IPS DF 19.7 (cell line): ENCODE measurements around the gene ARL6IP4.

Source experiments
- DNase-seq: peaks from one replicate; pipeline ENCODE4 v3.0.0-alpha.2; 2013; ENCODE audit warnings: low read depth, low spot score

Gene ARL6IP4

GRCh38 chr12:122978507-122978955 is 1.9 kb upstream of the ARL6IP4 start:
- DNase-seq: no peak

- no peak for DNase-seq
These were observed 1.2 kb upstream of the ARL6IP4 start for GRCh38 chr12:122979001-122979907.

- no peak for DNase-seq
These were observed 636 bp upstream of the ARL6IP4 start for GRCh38 chr12:122979908-122980182.

- DNase-seq: no peak
These were observed 573 bp downstream of the ARL6IP4 start for GRCh38 chr12:122981036-122981471.

GRCh38 chr12:122981587-122982476 is 1.4 kb downstream of the ARL6IP4 start:
- DNase-seq: no peak

GRCh38 chr12:122982477-122982815 is 2.0 kb downstream of the ARL6IP4 start:
- no peak for DNase-seq

GRCh38 chr12:122982963-122983788 is 2.7 kb downstream of the ARL6IP4 start:
- DNase-seq: no peak

- no peak for DNase-seq
These were observed 3.5 kb downstream of the ARL6IP4 start for GRCh38 chr12:122983789-122984515.

GRCh38 chr12:122984612-122985337 is 4.3 kb downstream of the ARL6IP4 start:
- DNase-seq: no peak

- no peak for DNase-seq
These were observed 5.1 kb downstream of the ARL6IP4 start for GRCh38 chr12:122985338-122986257.

- no peak for DNase-seq
These were observed 5.9 kb downstream of the ARL6IP4 start for GRCh38 chr12:122986258-122986871.

- no peak for DNase-seq
These were observed 6.8 kb downstream of the ARL6IP4 start for GRCh38 chr12:122987086-122987951.

- no peak for DNase-seq
These were observed 7.6 kb downstream of the ARL6IP4 start for GRCh38 chr12:122988036-122988435.

GRCh38 chr12:122988612-122989212 is 8.2 kb downstream of the ARL6IP4 start:
- DNase-seq: no peak

GRCh38 chr12:122989225-122989839 is 8.9 kb downstream of the ARL6IP4 start:
- no peak for DNase-seq

- DNase-seq: no peak
These were observed 9.5 kb downstream of the ARL6IP4 start for GRCh38 chr12:122989874-122990419.

GRCh38 chr12:122990561-122990960 is 10.1 kb downstream of the ARL6IP4 start:
- DNase-seq: no peak
